Measurements from ENCODE around the gene HIP1R. TPM values are rescaled to one million over a fixed set of nuclear protein-coding genes. Genes with fewer than 3 reads are reported as not detected.

The HIP1R gene
- total and polyA plus RNA-seq, 11 donors = 14.9 to 49.5 (median 19.6) TPM

GRCh38 chr12:122840580-122841513, 5.6 kb downstream of the HIP1R start:
- Histone ChIP-seq H3K9me3 (no peaks in the 10 kb centered on the region), H3K27me3 (peaks cover 0 to 8% (median 0%) of the 10 kb centered on the region in 9 donors), H3K27ac (peak overlapping the region in 11 of 12 donors; percentile 82 to 98 (median 87)), H3K4me1 (peaks cover 3 to 59% (median 30%) of the 10 kb centered on the region in 12 donors), H3K36me3 (no peaks in the 10 kb centered on the region), H3K4me3 (no peak overlapping the region)
- DNase-seq (no peak), ATAC-seq (peak in 2 of 4 donors; percentile 2 to 12)
- intact Hi-C loops (cut with DNase I) = loop anchor here in 2 of 10 donors (5.0 to 10.0 kb wide), 2 partner anchors 46 to 49 kb away; no protein-coding TSS in a partner anchor
- WGBS, 4 donors = 87 to 90% (median 88%) methylated on average over 20 to 26 of the region's 26 CpGs
- TF ChIP-seq POLR2A (IDR thresholded peaks at IDR 0.05) (no peak), CTCF (IDR thresholded peaks at IDR 0.05) (no peak)

- H3K27ac ChIP-seq = peak overlapping the region; percentile 79 to 98 (median 86)
- H3K4me1 ChIP-seq = peaks cover 3 to 56% (median 30%) of the 10 kb centered on the region in 12 donors
- no peak overlapping the region for H3K4me3 ChIP-seq
- intact Hi-C loops (cut with DNase I) = loop anchor here in 2 of 10 donors (5.0 to 10.0 kb wide), 2 partner anchors 47 to 49 kb away; no protein-coding TSS in a partner anchor
- no peaks in the 10 kb centered on the region for H3K9me3 ChIP-seq
- DNase-seq = peak in 2 of 5 donors; percentile 72 to 85
- H3K36me3 ChIP-seq = no peaks in the 10 kb centered on the region
- peaks cover 0 to 4% (median 0%) of the 10 kb centered on the region in 9 donors for H3K27me3 ChIP-seq
- peak; percentile 74 to 83 (median 78) for ATAC-seq
- TF ChIP-seq POLR2A (IDR thresholded peaks at IDR 0.05) = no peak
- TF ChIP-seq CTCF (IDR thresholded peaks at IDR 0.05) = no peak
- WGBS, 4 donors = 47 to 60% (median 51%) methylated on average over 23 of the region's 23 CpGs
Measured at GRCh38 chr12:122841544-122842321, 6.5 kb downstream of the HIP1R start.

GRCh38 chr12:122842505-122843405, 7.5 kb downstream of the HIP1R start:
- Histone ChIP-seq H3K27ac (peak overlapping the region; percentile 11 to 98 (median 86)), H3K9me3 (no peaks in the 10 kb centered on the region), H3K36me3 (no peaks in the 10 kb centered on the region), H3K4me3 (no peak overlapping the region), H3K4me1 (peaks cover 0 to 47% (median 27%) of the 10 kb centered on the region in 12 donors), H3K27me3 (no peaks in the 10 kb centered on the region)
- TF ChIP-seq POLR2A (IDR thresholded peaks at IDR 0.05) (no peak), CTCF (IDR thresholded peaks at IDR 0.05) (no peak)
- ATAC-seq (peak in 3 of 4 donors; percentile 3 to 20 (median 13)), DNase-seq (no peak)
- intact Hi-C loops (cut with DNase I) = loop anchor here in 2 of 10 donors (5.0 to 10.0 kb wide), 2 partner anchors 48 to 50 kb away; no protein-coding TSS in a partner anchor
- 64 to 80% (median 78%) methylated on average over 12 to 22 of the region's 22 CpGs for WGBS, 4 donors

Data from heart left ventricle (tissue), 16 donors.